ENCODE results near the gene MNT. TPM values are rescaled to one million over a fixed set of nuclear protein-coding genes. Genes with fewer than 3 reads are reported as not detected.

The MNT gene
- total and polyA plus RNA-seq, 2 experiments from 2014 or later, result 5.7 to 6.4 TPM

GRCh38 chr17:2361010-2361760 lies 39.7 kb downstream of the MNT start:
- Histone ChIP-seq H2AFZ (no peak overlapping the region), H3K4me1 (ENCODE audit: insufficient read depth) (no peaks in the 10 kb centered on the region), H3K27ac (ENCODE audit: low read depth) (no peak overlapping the region), H3K36me3 (ENCODE audit: insufficient read depth) (no peaks in the 10 kb centered on the region), H3K9me2 (ENCODE audit: insufficient read depth) (no peaks in the 10 kb centered on the region), H4K20me1 (replicated peaks; ENCODE audit: insufficient read depth) (no peaks in the 10 kb centered on the region), H3K27me3 (ENCODE audit: insufficient read depth) (no peaks in the 10 kb centered on the region), H3K79me2 (replicated peaks; ENCODE audit: insufficient read depth) (no peaks in the 10 kb centered on the region), H3K4me3 (no peak overlapping the region), H3F3A (replicated peaks; ENCODE audit: low read depth) (no peaks in the 10 kb centered on the region), H3K4me2 (no peak overlapping the region)
- ATAC-seq (no peak), DNase-seq (ENCODE audit: low spot score) (no peak)
- Mint-ChIP-seq H3K36me3 (ENCODE audit: low read depth) (peaks cover 3% of the 10 kb centered on the region; the same call in 1 of the 3 replicates), H3K9me3 (no peaks in the 10 kb centered on the region), H3K27me3 (ENCODE audit: insufficient read depth, low read depth, poor library complexity) (peaks cover 7% of the 10 kb centered on the region), H3K4me3 (no peak overlapping the region), H3K4me1 (peaks cover 4% of the 10 kb centered on the region; the same call in 1 of the 3 replicates), H3K27ac (no peak overlapping the region)
- TF ChIP-seq ZNF462 (CRISPR knock-in tag; IDR thresholded peaks at IDR 0.05) (no peak), CREB1 (CRISPR knock-in tag; IDR thresholded peaks at IDR 0.05; ENCODE audit: low read depth) (no peak), NANOG (IDR thresholded peaks at IDR 0.05; ENCODE audit: borderline replicate concordance) (no peak), ZNF331 (CRISPR knock-in tag; IDR thresholded peaks at IDR 0.05; ENCODE audit: low read depth) (no peak), CTCF (conservative IDR thresholded peaks at IDR 0.05; ENCODE audit: low read depth in 2 of 2) (no peak), EZH2phosphoT487 (IDR thresholded peaks at IDR 0.05; ENCODE audit: unreplicated experiment) (no peak), EZH2 (IDR thresholded peaks at IDR 0.05; ENCODE audit: low read depth, unreplicated experiment) (no peak), STAT1 (IDR thresholded peaks at IDR 0.05; ENCODE audit: unreplicated experiment) (no peak), POLR2AphosphoS5 (IDR thresholded peaks at IDR 0.05; ENCODE audit: low read depth) (no peak), JUNB (IDR thresholded peaks at IDR 0.05; ENCODE audit: unreplicated experiment) (no peak), ZNF114 (CRISPR knock-in tag; IDR thresholded peaks at IDR 0.05) (no peak)
- TF ChIP-seq, protein P1, sequence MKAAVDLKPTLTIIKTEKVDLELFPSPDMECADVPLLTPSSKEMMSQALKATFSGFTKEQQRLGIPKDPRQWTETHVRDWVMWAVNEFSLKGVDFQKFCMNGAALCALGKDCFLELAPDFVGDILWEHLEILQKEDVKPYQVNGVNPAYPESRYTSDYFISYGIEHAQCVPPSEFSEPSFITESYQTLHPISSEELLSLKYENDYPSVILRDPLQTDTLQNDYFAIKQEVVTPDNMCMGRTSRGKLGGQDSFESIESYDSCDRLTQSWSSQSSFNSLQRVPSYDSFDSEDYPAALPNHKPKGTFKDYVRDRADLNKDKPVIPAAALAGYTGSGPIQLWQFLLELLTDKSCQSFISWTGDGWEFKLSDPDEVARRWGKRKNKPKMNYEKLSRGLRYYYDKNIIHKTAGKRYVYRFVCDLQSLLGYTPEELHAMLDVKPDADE (IDR thresholded peaks at IDR 0.05), result no peak
- TF ChIP-seq, protein P2, sequence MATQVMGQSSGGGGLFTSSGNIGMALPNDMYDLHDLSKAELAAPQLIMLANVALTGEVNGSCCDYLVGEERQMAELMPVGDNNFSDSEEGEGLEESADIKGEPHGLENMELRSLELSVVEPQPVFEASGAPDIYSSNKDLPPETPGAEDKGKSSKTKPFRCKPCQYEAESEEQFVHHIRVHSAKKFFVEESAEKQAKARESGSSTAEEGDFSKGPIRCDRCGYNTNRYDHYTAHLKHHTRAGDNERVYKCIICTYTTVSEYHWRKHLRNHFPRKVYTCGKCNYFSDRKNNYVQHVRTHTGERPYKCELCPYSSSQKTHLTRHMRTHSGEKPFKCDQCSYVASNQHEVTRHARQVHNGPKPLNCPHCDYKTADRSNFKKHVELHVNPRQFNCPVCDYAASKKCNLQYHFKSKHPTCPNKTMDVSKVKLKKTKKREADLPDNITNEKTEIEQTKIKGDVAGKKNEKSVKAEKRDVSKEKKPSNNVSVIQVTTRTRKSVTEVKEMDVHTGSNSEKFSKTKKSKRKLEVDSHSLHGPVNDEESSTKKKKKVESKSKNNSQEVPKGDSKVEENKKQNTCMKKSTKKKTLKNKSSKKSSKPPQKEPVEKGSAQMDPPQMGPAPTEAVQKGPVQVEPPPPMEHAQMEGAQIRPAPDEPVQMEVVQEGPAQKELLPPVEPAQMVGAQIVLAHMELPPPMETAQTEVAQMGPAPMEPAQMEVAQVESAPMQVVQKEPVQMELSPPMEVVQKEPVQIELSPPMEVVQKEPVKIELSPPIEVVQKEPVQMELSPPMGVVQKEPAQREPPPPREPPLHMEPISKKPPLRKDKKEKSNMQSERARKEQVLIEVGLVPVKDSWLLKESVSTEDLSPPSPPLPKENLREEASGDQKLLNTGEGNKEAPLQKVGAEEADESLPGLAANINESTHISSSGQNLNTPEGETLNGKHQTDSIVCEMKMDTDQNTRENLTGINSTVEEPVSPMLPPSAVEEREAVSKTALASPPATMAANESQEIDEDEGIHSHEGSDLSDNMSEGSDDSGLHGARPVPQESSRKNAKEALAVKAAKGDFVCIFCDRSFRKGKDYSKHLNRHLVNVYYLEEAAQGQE (IDR thresholded peaks at IDR 0.05; ENCODE audit: unreplicated experiment), result no peak
